ENCODE measurements around the gene C16orf78.

DNA sequence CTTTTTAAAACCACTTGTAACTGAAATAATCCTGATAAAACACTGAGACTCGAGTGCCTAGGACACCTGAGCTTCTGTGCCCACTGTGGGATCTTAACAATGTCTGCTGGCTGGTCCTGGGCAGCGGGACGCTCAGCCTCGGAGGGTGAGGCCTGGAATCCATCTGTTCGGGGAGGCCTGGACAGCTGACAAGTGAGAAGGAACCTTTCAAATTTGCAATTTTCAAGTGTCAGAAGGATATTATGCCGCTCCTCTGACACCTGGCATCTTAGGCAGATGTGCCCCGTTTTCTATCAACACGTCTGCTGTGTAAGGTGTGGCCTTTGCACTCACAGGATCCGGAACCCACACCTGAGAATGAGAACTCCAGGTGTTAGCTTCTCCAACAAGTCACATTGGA, 33.1 kb upstream of the C16orf78 start:
- TF ChIP-seq, protein P1, sequence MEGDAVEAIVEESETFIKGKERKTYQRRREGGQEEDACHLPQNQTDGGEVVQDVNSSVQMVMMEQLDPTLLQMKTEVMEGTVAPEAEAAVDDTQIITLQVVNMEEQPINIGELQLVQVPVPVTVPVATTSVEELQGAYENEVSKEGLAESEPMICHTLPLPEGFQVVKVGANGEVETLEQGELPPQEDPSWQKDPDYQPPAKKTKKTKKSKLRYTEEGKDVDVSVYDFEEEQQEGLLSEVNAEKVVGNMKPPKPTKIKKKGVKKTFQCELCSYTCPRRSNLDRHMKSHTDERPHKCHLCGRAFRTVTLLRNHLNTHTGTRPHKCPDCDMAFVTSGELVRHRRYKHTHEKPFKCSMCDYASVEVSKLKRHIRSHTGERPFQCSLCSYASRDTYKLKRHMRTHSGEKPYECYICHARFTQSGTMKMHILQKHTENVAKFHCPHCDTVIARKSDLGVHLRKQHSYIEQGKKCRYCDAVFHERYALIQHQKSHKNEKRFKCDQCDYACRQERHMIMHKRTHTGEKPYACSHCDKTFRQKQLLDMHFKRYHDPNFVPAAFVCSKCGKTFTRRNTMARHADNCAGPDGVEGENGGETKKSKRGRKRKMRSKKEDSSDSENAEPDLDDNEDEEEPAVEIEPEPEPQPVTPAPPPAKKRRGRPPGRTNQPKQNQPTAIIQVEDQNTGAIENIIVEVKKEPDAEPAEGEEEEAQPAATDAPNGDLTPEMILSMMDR (IDR thresholded peaks at IDR 0.05) = no peak
- TF ChIP-seq POLR2A (IDR thresholded peaks at IDR 0.05) = no peak
